SKM-1 (cell line): Measurements from ENCODE around the gene NDUFS8.

Source experiments
- DNase-seq: peaks from one replicate; lab custom pipeline; 2025; ENCODE audit not compliant: unreplicated experiment; lab: John Stamatoyannopoulos, UW

The NDUFS8 gene

GRCh38 chr11:68076371-68077042 lies 46.0 kb downstream of the NDUFS8 start:
- DNase-seq, result no peak

- DNase-seq, result no peak
These were observed 47.4 kb downstream of the NDUFS8 start for GRCh38 chr11:68077617-68078582.

DNA sequence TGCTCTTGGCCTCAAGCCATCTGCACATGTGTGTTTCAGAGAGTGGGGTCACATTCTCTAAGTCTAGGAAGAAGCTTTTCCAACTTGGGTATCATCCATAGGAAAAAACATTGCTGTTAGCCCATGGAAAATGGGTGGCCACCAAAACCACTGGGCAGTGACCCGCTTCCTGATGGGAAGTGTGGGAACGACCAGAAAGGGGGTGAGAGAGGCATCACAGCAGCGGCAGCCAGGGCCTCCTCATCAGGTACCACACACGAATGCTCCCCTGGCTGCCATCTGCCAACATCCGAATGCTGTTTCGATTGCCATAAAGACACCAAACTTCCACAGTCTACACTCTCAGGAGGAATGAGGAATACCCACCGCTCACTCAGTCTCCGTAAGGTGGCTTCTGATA lies 50.4 kb downstream of the NDUFS8 start:
- no peak for DNase-seq

DNA sequence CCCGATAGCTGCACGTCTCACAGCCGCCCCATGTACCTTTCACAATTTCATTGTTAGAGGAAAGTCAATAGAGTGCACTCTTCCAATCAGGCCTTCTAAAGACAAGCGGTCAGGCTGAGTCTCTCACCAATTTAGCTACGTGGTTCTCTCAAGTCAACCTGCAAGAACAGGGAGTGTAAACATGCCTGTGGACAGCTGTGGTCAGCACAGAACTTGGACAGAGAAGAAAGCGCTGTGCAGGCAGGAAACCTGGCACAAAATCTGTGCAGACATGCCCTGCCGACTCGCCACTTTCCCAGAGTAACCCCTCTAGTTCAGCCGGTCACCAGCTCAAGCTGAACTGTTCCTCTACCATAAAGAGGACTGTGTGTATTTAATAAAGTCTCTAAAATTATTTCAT lies 51.2 kb downstream of the NDUFS8 start:
- no peak for DNase-seq

DNA sequence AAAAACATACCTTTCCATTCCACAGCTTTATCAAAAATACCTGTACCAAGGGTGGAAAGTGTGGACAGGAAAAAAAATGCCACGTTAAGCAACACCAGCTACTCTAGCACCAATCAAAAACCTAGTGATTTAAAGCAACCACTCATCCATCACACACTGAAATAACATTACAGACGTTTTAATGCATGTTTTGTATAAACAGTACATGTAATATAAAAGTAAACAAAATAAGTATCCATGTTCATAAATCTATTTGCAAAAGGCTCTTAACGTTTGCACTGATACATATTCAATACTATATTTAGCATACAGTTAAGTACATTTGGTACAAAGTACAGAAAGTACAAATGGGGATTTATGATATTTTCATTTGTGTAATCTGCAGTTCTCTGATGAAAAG lies 52.0 kb downstream of the NDUFS8 start:
- DNase-seq, result no peak

DNA sequence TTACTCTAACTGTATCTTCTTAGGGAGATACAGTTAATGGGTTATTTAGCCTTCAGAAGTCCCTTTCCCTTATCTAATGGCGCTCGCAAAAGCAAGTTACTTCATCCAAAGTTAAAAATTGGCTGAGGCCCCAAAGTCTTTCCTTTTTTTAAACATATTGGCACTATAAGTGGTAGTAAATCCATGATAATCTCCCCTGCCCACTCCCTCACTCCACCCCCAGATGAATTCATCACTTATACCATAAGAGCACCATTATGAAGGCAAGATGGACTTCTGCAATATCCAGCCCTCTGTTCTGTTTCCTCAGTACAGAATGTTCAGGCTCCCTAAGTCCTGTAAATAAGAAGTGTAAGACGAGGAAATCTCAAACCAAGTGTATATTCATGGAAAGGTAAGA lies 53.0 kb downstream of the NDUFS8 start:
- no peak for DNase-seq
